Large intestine (tissue), 3 donors: ENCODE measurements around the gene TFIP11. TPM values are rescaled to one million over a fixed set of nuclear protein-coding genes. Genes with fewer than 3 reads are reported as not detected.

Experiments
- DNase-seq, 2 donors: peaks; one replicate each; pipeline versions ENCODE4 v3.0.0 to v3.0.0-alpha.2; 2013
- H3K27ac ChIP-seq: one replicate; pipeline ENCODE4 v1.5.1; 2013; ENCODE audit warnings: low read length
- H3K27me3 ChIP-seq: 2 replicates; pipeline ENCODE4 v1.6.1; 2013; ENCODE audit warnings: low read length; ENCODE audit not compliant: control insufficient read depth, insufficient read depth
- H3K36me3 ChIP-seq: 2 replicates; pipeline ENCODE4 v1.6.1; 2013; ENCODE audit warnings: low read length; ENCODE audit not compliant: control insufficient read depth, insufficient read depth
- H3K4me1 ChIP-seq: one replicate; pipeline ENCODE4 v1.6.1; 2013; ENCODE audit warnings: low read length; ENCODE audit not compliant: control insufficient read depth, insufficient read depth
- H3K4me3 ChIP-seq: one replicate; pipeline ENCODE4 v1.5.1; 2013; ENCODE audit warnings: low read length
- H3K9me3 ChIP-seq: one replicate; pipeline ENCODE4 v1.6.1; 2013; ENCODE audit warnings: mild to moderate bottlenecking, low read depth, low read length, moderate library complexity; ENCODE audit not compliant: control insufficient read depth
- WGBS: methylation state at CpG from one replicate; pipeline ENCODE4 v1.1.5; 2013; ENCODE audit warnings: low lambda C conversion rate; ENCODE audit not compliant: insufficient coverage; 5-methylcytosine and 5-hydroxymethylcytosine counted together
- polyA plus RNA-seq: library from polyadenylated mRNA; unstranded; fragments of 120-200 nt; gene quantifications from one replicate; pipeline ENCODE4 v1.2.1, GENCODE V29; 2013

Gene TFIP11
- polyA plus RNA-seq, 1 donor, result 34.3 TPM

DNA sequence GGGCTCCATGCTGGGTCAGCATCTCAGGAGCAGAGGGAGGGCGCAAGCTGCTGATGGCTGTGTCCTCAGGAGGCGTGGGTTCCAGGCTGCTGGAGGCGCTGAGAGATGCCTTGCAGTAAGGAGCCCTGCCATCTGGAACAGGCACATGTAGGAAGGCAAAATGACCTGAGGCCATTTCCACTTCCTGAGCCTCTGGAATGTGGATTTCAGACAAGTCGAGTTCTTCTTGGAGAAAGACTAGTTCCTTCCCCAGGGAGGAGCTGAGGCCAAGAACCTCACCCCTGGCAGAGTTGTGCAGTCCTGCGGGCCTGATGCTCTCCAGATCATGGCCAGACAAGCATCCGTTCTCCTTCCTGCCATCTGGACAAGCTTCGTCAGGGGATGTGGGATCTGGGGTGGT lies 48.0 kb downstream of the TFIP11 start:
- no peaks in the 10 kb centered on the region for H3K9me3 ChIP-seq
- WGBS, result no CpG with 5 or more reads among the region's 7 CpGs
- H3K27ac ChIP-seq, result peak overlapping the region; percentile 87
- H3K4me1 ChIP-seq, result peaks cover 30% of the 10 kb centered on the region
- peaks cover 85% of the 10 kb centered on the region for H3K36me3 ChIP-seq
- no peak overlapping the region for H3K4me3 ChIP-seq
- no peaks in the 10 kb centered on the region for H3K27me3 ChIP-seq
- DNase-seq, result no peak

DNA sequence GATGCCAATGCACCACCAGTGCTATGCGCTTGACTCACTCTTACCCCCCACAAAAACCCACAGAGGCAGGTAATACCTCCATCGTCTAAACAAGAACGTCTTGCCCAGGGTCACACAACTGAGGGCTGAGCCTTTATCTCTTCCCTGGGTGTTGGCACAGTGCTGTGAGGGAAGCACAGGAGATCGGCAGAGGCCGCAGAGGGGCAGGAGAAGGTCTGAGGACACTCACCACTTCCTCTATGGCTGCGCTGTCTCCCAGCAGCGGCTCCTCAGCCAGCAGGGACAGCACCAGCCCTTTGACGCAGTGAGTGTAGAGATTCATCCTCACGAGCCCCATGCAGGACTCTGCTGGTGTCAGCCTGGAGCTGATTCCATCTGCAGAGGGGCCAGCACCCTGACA lies 48.6 kb downstream of the TFIP11 start:
- DNase-seq, result no peak
- Histone ChIP-seq H3K27ac (peak overlapping the region; percentile 87), H3K4me1 (peaks cover 30% of the 10 kb centered on the region), H3K9me3 (no peaks in the 10 kb centered on the region), H3K36me3 (peaks cover 82% of the 10 kb centered on the region), H3K4me3 (no peak overlapping the region), H3K27me3 (no peaks in the 10 kb centered on the region)
- no CpG with 5 or more reads among the region's 9 CpGs for WGBS

DNA sequence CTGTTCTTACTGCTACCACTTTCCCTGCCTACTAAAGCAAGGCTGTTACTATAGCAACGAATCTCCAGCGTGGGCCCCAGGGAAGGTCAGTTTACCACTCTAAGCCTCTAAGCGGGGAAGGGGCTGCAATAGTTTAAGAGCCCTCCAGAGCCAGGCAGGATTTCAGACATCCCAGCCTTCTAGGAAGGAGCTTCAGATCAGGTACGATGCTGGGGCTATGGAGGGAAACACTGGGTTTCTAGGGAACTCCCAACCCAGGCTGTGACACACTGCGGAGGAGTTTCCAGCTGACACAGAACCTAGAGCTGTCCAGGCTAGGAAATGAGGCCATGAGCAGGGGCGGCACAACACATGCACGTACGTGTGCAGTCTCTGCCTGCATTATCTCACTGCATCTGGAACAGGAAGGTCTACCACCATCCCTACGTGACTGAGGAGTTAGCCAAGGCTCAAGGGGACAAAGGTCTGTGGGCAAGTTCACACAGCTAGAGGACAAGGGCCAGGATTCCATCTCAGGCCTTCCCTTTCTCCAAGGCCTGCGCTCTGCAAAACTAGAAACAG lies 49.1 kb downstream of the TFIP11 start:
- peaks cover 80% of the 10 kb centered on the region for H3K36me3 ChIP-seq
- WGBS, result no CpG with 5 or more reads among the region's 10 CpGs
- peak; percentile 70 to 91 for DNase-seq
- no peaks in the 10 kb centered on the region for H3K27me3 ChIP-seq
- H3K4me3 ChIP-seq, result no peak overlapping the region
- peak overlapping the region; percentile 87 for H3K27ac ChIP-seq
- H3K4me1 ChIP-seq, result peaks cover 30% of the 10 kb centered on the region
- H3K9me3 ChIP-seq, result no peaks in the 10 kb centered on the region

DNA sequence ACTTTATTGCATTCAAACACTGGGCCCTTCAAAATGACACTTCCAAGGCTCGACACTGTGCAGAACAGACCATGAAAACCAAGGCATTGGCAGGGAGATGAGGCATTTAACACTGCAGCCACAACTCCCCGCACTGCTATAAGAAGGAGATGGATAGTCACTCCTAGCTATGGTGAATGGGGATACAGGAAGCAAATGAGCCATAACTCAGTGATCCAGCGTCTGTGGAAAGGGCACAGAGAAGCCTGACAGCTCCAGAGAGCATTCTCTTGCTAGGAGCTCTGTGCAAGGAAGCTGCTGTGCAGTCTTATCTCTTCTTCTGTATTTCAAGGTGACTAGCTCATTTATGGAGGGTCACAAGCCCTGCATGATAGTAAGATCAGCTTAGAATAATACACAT lies 49.6 kb downstream of the TFIP11 start:
- peak overlapping the region; percentile 87 for H3K27ac ChIP-seq
- peaks cover 30% of the 10 kb centered on the region for H3K4me1 ChIP-seq
- no peak for DNase-seq
- H3K27me3 ChIP-seq, result no peaks in the 10 kb centered on the region
- H3K36me3 ChIP-seq, result peaks cover 81% of the 10 kb centered on the region
- WGBS, result no CpG with 5 or more reads among the region's 3 CpGs
- no peak overlapping the region for H3K4me3 ChIP-seq
- no peaks in the 10 kb centered on the region for H3K9me3 ChIP-seq

DNA sequence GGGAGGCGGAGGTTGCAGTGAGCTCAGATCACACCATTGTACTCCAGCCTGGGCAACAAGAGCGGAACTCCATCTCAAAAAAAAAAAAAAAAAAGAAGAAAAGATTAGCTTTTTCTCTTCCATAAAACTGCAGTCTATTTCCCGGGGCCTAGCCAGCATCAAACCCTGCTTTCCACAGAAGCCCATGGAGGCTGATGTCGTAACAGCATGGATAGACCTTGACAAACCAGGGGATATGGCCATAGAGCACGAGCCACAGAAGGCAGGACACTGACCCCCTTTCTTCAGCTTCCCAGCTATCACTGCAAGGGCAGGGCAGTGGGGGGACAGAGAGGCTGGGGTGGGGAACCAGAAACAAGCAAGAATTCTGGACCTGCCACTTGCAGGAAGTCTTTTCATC lies 50.2 kb downstream of the TFIP11 start:
- H3K27ac ChIP-seq, result peak overlapping the region; percentile 87
- no peaks in the 10 kb centered on the region for H3K27me3 ChIP-seq
- no CpG with 5 or more reads among the region's 5 CpGs for WGBS
- no peak overlapping the region for H3K4me3 ChIP-seq
- H3K4me1 ChIP-seq, result peaks cover 30% of the 10 kb centered on the region
- DNase-seq, result no peak
- H3K9me3 ChIP-seq, result no peaks in the 10 kb centered on the region
- H3K36me3 ChIP-seq, result peaks cover 80% of the 10 kb centered on the region

DNA sequence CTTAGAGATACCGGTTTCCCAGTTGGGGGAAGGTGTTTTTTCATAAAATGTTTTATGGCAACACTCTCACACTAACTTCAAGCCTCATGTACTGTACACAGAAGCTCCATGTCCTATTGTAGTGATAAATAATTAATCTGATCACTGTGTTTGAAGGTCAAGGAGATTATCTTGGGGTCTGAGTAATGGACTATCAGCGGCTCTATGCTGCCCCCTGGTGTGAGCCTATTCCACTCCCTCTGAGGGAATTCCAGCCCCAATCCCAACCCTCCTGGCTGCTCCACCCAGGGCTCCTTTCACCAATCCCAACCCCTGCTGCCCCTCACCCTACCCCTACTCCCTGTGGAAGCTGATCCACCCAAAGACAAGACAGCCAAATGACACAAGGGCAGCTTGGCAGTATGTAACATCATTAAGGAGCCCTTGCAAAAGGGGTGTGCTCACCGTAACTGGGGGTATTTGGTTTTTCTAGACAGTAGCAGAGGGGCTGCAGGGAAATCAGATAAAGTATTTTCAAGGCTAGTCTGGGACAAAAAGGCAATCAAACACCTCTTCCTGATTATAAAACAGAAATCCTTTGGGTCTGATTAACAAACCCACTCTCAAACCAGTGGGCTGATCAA lies 51.0 kb downstream of the TFIP11 start:
- H3K27ac ChIP-seq, result peak overlapping the region; percentile 17
- H3K9me3 ChIP-seq, result no peaks in the 10 kb centered on the region
- H3K36me3 ChIP-seq, result peaks cover 77% of the 10 kb centered on the region
- H3K4me1 ChIP-seq, result peaks cover 30% of the 10 kb centered on the region
- DNase-seq, result peak in 1 of 2 donors; percentile 49
- no CpG with 5 or more reads among the region's 3 CpGs for WGBS
- H3K27me3 ChIP-seq, result no peaks in the 10 kb centered on the region
- H3K4me3 ChIP-seq, result no peak overlapping the region

DNA sequence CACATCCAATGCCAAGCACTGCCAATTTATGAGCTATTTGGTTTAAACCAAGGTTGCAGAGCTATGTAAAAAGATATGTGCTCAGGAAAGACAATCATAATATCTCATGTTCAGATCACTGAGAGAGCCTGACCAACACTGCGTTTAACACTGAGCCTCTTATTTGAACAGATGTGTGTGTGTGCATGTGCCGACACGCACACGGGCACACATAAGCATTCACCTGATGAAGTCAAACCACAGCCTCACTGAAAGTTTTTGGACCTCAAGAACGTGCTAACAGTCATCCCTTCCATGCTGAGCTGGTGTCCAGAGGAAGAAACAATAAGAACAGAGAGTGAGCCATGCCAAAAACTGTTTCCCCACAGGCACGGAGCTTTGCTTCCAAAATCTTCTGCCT lies 52.1 kb downstream of the TFIP11 start:
- H3K9me3 ChIP-seq, result no peaks in the 10 kb centered on the region
- H3K27me3 ChIP-seq, result no peaks in the 10 kb centered on the region
- H3K4me1 ChIP-seq, result peaks cover 30% of the 10 kb centered on the region
- DNase-seq, result no peak
- H3K4me3 ChIP-seq, result no peak overlapping the region
- peaks cover 72% of the 10 kb centered on the region for H3K36me3 ChIP-seq
- no peak overlapping the region for H3K27ac ChIP-seq
- WGBS, result no CpG with 5 or more reads among the region's 6 CpGs

DNA sequence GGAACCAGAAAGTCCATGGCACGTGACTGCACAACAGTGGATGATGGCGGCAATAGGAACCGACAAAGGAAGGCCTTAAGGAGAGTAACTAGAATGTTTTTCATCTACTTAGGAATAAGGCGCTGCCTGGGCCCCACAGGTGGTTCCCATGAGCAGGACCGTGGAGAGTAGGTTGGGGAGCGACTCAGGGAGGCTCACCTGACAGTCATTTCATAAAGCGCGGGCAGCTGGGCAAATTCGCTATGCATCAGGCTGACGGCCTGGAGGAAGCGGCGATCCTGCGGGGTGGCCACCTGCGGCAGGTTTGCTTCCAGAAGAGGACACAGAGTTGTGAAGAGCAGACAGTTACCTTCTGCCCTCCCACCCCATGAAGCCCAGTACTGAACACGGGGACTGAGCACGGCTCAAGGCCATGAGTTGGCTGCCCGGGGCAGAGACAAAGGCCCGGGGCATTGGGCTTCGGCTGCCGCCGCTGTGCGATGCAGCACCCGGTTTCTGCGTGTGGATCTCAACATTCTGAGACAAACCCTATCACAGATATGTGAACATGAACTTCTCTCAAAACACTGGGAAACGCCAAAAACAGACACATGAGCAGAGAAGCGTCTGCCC lies 54.5 kb downstream of the TFIP11 start:
- H3K36me3 ChIP-seq, result peaks cover 64% of the 10 kb centered on the region
- no peak for DNase-seq
- 100% methylated on average over 5 of the region's 26 CpGs for WGBS

DNA sequence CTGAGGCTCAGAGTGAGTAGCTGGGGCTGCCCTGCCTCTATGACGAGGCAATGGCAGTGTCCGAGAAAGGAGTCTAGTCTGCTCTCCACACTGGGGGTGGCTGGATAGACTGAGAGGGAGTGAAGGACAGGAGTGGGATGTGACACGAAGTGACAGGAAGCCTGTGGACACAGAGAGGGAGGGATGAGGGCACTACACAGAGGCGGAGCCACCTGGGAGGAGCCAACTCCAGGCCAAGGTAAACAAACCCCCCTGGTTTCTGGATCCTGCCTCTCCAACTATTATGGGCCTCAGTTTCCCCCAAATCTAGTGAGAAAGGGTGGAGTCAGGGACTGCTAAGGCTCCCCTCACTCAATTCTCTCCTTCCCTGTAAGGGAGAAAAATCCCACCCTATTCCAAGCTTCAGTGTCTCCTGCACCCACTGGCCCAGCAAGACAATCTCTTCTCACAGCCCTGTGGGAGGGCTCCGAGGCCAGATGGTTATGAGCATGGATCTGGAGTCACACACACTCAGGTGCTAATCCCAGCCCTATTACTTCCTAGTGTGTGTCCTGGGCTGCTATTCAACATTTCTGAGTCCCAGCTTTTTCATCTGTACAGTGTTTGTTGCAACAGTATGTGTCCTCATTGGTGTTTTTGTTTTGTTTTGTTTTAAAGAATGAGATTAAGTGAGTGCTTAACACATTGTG lies 58.3 kb downstream of the TFIP11 start:
- no peak overlapping the region for H3K27ac ChIP-seq
- H3K4me1 ChIP-seq, result no peaks in the 10 kb centered on the region
- WGBS, result no CpG with 5 or more reads among the region's 5 CpGs
- no peak for DNase-seq
- no peak overlapping the region for H3K4me3 ChIP-seq
- H3K36me3 ChIP-seq, result peaks cover 68% of the 10 kb centered on the region
- H3K27me3 ChIP-seq, result no peaks in the 10 kb centered on the region
- no peaks in the 10 kb centered on the region for H3K9me3 ChIP-seq

More for the DNA sequence above, 54.5 kb downstream of the TFIP11 start:
- H3K27ac ChIP-seq, result no peak overlapping the region
- no peaks in the 10 kb centered on the region for H3K27me3 ChIP-seq
- H3K4me3 ChIP-seq, result no peak overlapping the region
- H3K4me1 ChIP-seq, result peaks cover 15% of the 10 kb centered on the region
- no peaks in the 10 kb centered on the region for H3K9me3 ChIP-seq

DNA sequence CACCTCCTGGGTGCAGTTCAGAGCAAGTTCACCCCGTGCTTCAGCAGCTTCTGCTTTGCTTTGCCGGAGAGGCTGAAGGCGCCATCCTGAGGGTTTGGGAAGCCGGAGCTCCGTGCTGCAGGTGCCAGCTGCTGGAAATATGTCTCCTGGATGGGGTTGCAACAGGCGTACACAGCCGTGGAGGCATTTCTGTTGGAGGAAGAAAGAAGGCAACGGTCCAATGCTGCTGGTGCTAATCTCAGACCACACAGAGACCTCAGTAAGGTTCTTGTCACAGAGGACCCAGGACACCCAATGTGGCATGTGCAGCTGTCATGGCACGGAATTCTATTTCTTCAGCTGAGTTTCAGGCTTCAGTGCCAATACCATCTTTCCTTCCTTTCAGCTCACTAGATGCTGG lies 59.1 kb downstream of the TFIP11 start:
- no peaks in the 10 kb centered on the region for H3K4me1 ChIP-seq
- 100% methylated on average over 1 of the region's 9 CpGs for WGBS
- no peak for DNase-seq
- no peaks in the 10 kb centered on the region for H3K27me3 ChIP-seq
- H3K4me3 ChIP-seq, result no peak overlapping the region
- no peak overlapping the region for H3K27ac ChIP-seq
- peaks cover 63% of the 10 kb centered on the region for H3K36me3 ChIP-seq
- H3K9me3 ChIP-seq, result no peaks in the 10 kb centered on the region
